Neural cell (in vitro differentiated cells): Measurements from ENCODE around the gene RELT.

Source experiments
- EZH2 ChIP-seq: fragments of 200-600, 300-800 bp; shearing (Covaris generic), sonication (generic); IDR thresholded peaks from 2 replicates; pipeline ENCODE4 v1.6.1; 2014; ENCODE audit warnings: antibody characterized with exemption, low read length, borderline replicate concordance, mild to moderate bottlenecking; ENCODE audit not compliant: insufficient read depth, poor library complexity, severe bottlenecking
- POLR2AphosphoS5 ChIP-seq: IDR thresholded peaks from 2 replicates; pipeline ENCODE4 v1.6.1; 2012
- RAD21 ChIP-seq: fragments of 450-650 bp; conservative IDR thresholded peaks from 2 replicates; pipeline ENCODE4 v1.6.1; 2014; ENCODE audit warnings: antibody characterized with exemption, mild to moderate bottlenecking, moderate library complexity
- SMC3 ChIP-seq: fragments of 450-650 bp; conservative IDR thresholded peaks from 2 replicates; pipeline ENCODE4 v1.6.1; 2014; ENCODE audit warnings: antibody characterized with exemption, mild to moderate bottlenecking, moderate library complexity; ENCODE audit not compliant: poor library complexity
- TF ChIP-seq, protein P1 (sequence below): fragments of 450-650 bp; IDR thresholded peaks from 2 replicates; pipeline ENCODE4 v1.5.1; 2014; ENCODE audit warnings: antibody characterized with exemption, mild to moderate bottlenecking, moderate library complexity; ENCODE audit not compliant: poor library complexity, severe bottlenecking
- TF ChIP-seq, protein P2 (sequence below): IDR thresholded peaks from 2 replicates; pipeline ENCODE4 v1.6.1; 2012; ENCODE audit warnings: borderline replicate concordance

DNA sequence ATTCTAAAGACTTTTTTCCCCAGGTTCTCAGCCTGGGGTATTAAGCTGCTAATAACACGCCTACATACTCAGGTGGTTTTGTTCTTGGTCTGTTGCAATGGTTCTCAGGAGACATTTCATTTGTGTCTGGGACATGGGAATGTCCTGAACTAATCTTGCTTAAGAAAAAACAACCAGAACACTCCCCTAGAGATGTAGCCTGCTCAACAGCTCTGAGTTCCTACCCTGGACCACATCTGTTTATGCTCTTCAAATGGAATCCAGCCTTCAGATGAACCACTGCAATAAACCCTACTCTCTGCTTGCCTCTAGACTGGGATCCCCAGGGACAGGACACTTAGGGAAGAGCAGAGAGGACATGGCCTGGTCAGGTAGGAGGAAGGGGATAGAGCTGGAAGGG lies 29.9 kb downstream of the RELT start:
- TF ChIP-seq SMC3 (no peak), POLR2AphosphoS5 (no peak), RAD21 (no peak), EZH2 (no peak)
- TF ChIP-seq, protein P1, sequence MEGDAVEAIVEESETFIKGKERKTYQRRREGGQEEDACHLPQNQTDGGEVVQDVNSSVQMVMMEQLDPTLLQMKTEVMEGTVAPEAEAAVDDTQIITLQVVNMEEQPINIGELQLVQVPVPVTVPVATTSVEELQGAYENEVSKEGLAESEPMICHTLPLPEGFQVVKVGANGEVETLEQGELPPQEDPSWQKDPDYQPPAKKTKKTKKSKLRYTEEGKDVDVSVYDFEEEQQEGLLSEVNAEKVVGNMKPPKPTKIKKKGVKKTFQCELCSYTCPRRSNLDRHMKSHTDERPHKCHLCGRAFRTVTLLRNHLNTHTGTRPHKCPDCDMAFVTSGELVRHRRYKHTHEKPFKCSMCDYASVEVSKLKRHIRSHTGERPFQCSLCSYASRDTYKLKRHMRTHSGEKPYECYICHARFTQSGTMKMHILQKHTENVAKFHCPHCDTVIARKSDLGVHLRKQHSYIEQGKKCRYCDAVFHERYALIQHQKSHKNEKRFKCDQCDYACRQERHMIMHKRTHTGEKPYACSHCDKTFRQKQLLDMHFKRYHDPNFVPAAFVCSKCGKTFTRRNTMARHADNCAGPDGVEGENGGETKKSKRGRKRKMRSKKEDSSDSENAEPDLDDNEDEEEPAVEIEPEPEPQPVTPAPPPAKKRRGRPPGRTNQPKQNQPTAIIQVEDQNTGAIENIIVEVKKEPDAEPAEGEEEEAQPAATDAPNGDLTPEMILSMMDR = no peak
- TF ChIP-seq, protein P2, sequence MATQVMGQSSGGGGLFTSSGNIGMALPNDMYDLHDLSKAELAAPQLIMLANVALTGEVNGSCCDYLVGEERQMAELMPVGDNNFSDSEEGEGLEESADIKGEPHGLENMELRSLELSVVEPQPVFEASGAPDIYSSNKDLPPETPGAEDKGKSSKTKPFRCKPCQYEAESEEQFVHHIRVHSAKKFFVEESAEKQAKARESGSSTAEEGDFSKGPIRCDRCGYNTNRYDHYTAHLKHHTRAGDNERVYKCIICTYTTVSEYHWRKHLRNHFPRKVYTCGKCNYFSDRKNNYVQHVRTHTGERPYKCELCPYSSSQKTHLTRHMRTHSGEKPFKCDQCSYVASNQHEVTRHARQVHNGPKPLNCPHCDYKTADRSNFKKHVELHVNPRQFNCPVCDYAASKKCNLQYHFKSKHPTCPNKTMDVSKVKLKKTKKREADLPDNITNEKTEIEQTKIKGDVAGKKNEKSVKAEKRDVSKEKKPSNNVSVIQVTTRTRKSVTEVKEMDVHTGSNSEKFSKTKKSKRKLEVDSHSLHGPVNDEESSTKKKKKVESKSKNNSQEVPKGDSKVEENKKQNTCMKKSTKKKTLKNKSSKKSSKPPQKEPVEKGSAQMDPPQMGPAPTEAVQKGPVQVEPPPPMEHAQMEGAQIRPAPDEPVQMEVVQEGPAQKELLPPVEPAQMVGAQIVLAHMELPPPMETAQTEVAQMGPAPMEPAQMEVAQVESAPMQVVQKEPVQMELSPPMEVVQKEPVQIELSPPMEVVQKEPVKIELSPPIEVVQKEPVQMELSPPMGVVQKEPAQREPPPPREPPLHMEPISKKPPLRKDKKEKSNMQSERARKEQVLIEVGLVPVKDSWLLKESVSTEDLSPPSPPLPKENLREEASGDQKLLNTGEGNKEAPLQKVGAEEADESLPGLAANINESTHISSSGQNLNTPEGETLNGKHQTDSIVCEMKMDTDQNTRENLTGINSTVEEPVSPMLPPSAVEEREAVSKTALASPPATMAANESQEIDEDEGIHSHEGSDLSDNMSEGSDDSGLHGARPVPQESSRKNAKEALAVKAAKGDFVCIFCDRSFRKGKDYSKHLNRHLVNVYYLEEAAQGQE = no peak
